Mesendoderm (in vitro differentiated cells): Measurements from ENCODE around the gene MAD1L1.
"Not testable (repeated sequence)": the region's sequence is repeated elsewhere in the genome, so short reads cannot be mapped to it uniquely, and the experiment has no call there.

Source experiments
- DNase-seq: peaks from one replicate; pipeline ENCODE4 v3.0.0; 2013
- H2AK5ac ChIP-seq: 2 replicates; pipeline ENCODE4 v1.6.1; 2013; ENCODE audit warnings: low read length, inconsistent platforms
- H2BK120ac ChIP-seq: 2 replicates; pipeline ENCODE4 v1.6.1; 2013; ENCODE audit warnings: low read depth, mild to moderate bottlenecking, low read length, moderate library complexity, mixed read lengths
- H2BK15ac ChIP-seq: replicated peaks from 2 replicates; pipeline ENCODE4 v1.6.1; 2013; ENCODE audit warnings: low read depth, mild to moderate bottlenecking, moderate library complexity
- H2BK5ac ChIP-seq: 2 replicates; pipeline ENCODE4 v1.6.1; 2013; ENCODE audit warnings: low read length, inconsistent platforms
- H3K18ac ChIP-seq: 2 replicates; pipeline ENCODE4 v1.6.1; 2013; ENCODE audit warnings: mild to moderate bottlenecking, low read length, mixed read lengths
- H3K23ac ChIP-seq: one replicate; pipeline ENCODE4 v1.6.1; 2013; ENCODE audit warnings: low read length
- H3K27ac ChIP-seq: 2 replicates; pipeline ENCODE4 v1.5.1; 2013; ENCODE audit warnings: low read depth, mild to moderate bottlenecking, inconsistent platforms, low read length, moderate library complexity
- H3K27me3 ChIP-seq: 2 replicates; pipeline ENCODE4 v1.6.1; 2013; ENCODE audit warnings: low read length, control low read depth, mild to moderate bottlenecking, inconsistent platforms; ENCODE audit not compliant: insufficient read depth, poor library complexity
- H3K36me3 ChIP-seq: 2 replicates; pipeline ENCODE4 v1.6.1; 2013; ENCODE audit warnings: low read length, inconsistent platforms; ENCODE audit not compliant: control insufficient read depth, insufficient read depth
- H3K4ac ChIP-seq: one replicate; pipeline ENCODE4 v1.6.1; 2013; ENCODE audit warnings: low read depth, mild to moderate bottlenecking, low read length, moderate library complexity
- H3K4me1 ChIP-seq: 2 replicates; pipeline ENCODE4 v1.6.1; 2013; ENCODE audit warnings: low read depth, low read length, inconsistent platforms; ENCODE audit not compliant: control insufficient read depth
- H3K4me2 ChIP-seq: 2 replicates; pipeline ENCODE4 v1.6.1; 2013; ENCODE audit warnings: low read length
- H3K4me3 ChIP-seq: 2 replicates; pipeline ENCODE4 v1.5.1; 2013; ENCODE audit warnings: mild to moderate bottlenecking, low read length
- H3K56ac ChIP-seq: one replicate; pipeline ENCODE4 v1.6.1; 2013; ENCODE audit warnings: low read length
- H3K79me1 ChIP-seq: 2 replicates; pipeline ENCODE4 v1.6.1; 2013; ENCODE audit warnings: low read length, inconsistent platforms
- H3K79me2 ChIP-seq: 2 replicates; pipeline ENCODE4 v1.6.1; 2013; ENCODE audit warnings: mild to moderate bottlenecking, low read length; ENCODE audit not compliant: control insufficient read depth, insufficient read depth
- H3K9ac ChIP-seq: 2 replicates; pipeline ENCODE4 v1.6.1; 2013; ENCODE audit warnings: low read length, inconsistent platforms
- H4K5ac ChIP-seq: one replicate; pipeline ENCODE4 v1.6.1; 2013; ENCODE audit warnings: low read length
- H4K8ac ChIP-seq: one replicate; pipeline ENCODE4 v1.6.1; 2013; ENCODE audit warnings: low read depth, mild to moderate bottlenecking, control low read depth, low read length, moderate library complexity
- WGBS: extraction: QIAGEN DNeasy Blood & Tissue Kit; methylation state at CpG from one replicate; pipeline ENCODE4 v1.1.7; 2013; ENCODE audit warnings: low lambda C conversion rate, missing lambda C conversion rate; ENCODE audit not compliant: insufficient coverage; ENCODE audit errors: extremely low coverage; 5-methylcytosine and 5-hydroxymethylcytosine counted together

MAD1L1 gene

GRCh38 chr7:2058246-2058645 lies 174.5 kb downstream of the MAD1L1 start:
- not testable (repeated sequence) for H3K27ac ChIP-seq, H2BK120ac ChIP-seq, H3K56ac ChIP-seq, H3K23ac ChIP-seq, H3K79me1 ChIP-seq, H3K27me3 ChIP-seq, DNase-seq, H2BK15ac ChIP-seq, H3K4me2 ChIP-seq, H2BK5ac ChIP-seq, H3K18ac ChIP-seq, H4K8ac ChIP-seq, H3K4me1 ChIP-seq, H3K36me3 ChIP-seq, H4K5ac ChIP-seq, H3K4me3 ChIP-seq, H3K4ac ChIP-seq, H3K9ac ChIP-seq, H2AK5ac ChIP-seq, H3K79me2 ChIP-seq
- WGBS = no CpG with 5 or more reads among the region's 13 CpGs

GRCh38 chr7:2055956-2056355 lies 176.8 kb downstream of the MAD1L1 start:
- Histone ChIP-seq H3K4me2 (no peak overlapping the region), H3K23ac (no peak overlapping the region), H3K4me1 (no peaks in the 10 kb centered on the region), H4K5ac (no peak overlapping the region), H3K79me1 (peaks cover 2% of the 10 kb centered on the region), H3K4me3 (no peak overlapping the region), H3K56ac (no peak overlapping the region), H3K36me3 (no peaks in the 10 kb centered on the region), H2BK5ac (no peak overlapping the region), H3K9ac (no peak overlapping the region), H3K4ac (no peak overlapping the region), H2AK5ac (no peak overlapping the region), H4K8ac (no peak overlapping the region), H3K79me2 (no peaks in the 10 kb centered on the region), H3K27me3 (no peaks in the 10 kb centered on the region), H3K27ac (no peak overlapping the region), H2BK120ac (no peak overlapping the region), H3K18ac (no peak overlapping the region), H2BK15ac (no peak overlapping the region)
- no CpG with 5 or more reads among the region's 11 CpGs for WGBS
- DNase-seq = no peak

- Histone ChIP-seq H3K4me3 (no peak overlapping the region), H3K36me3 (no peaks in the 10 kb centered on the region)
Observed at GRCh38 chr7:2054927-2055326, 177.8 kb downstream of the MAD1L1 start.

GRCh38 chr7:2053395-2053794 lies 179.3 kb downstream of the MAD1L1 start:
- H3K9ac ChIP-seq = no peak overlapping the region
- no peak overlapping the region for H2BK120ac ChIP-seq
- no peak overlapping the region for H3K27ac ChIP-seq
- no peak overlapping the region for H2AK5ac ChIP-seq
- no peak for DNase-seq
- H3K79me1 ChIP-seq = no peaks in the 10 kb centered on the region
- H3K27me3 ChIP-seq = no peaks in the 10 kb centered on the region
- no peaks in the 10 kb centered on the region for H3K79me2 ChIP-seq
- no peak overlapping the region for H4K8ac ChIP-seq
- H3K36me3 ChIP-seq = no peaks in the 10 kb centered on the region
- H2BK5ac ChIP-seq = no peak overlapping the region
- no peak overlapping the region for H3K4ac ChIP-seq
- H3K23ac ChIP-seq = no peak overlapping the region
- no peak overlapping the region for H4K5ac ChIP-seq
- H3K4me2 ChIP-seq = no peak overlapping the region
- H3K4me1 ChIP-seq = no peaks in the 10 kb centered on the region
- WGBS = no CpG with 5 or more reads among the region's 13 CpGs
- H3K4me3 ChIP-seq = no peak overlapping the region
- H3K18ac ChIP-seq = no peak overlapping the region
- H3K56ac ChIP-seq = no peak overlapping the region
- no peak overlapping the region for H2BK15ac ChIP-seq

More at GRCh38 chr7:2054927-2055326, 177.8 kb downstream of the MAD1L1 start:
- no peak for DNase-seq
- Histone ChIP-seq H3K79me2 (no peaks in the 10 kb centered on the region), H3K4ac (no peak overlapping the region), H3K27ac (no peak overlapping the region), H3K4me1 (no peaks in the 10 kb centered on the region), H4K8ac (no peak overlapping the region), H2BK15ac (no peak overlapping the region), H3K18ac (no peak overlapping the region), H3K79me1 (peaks cover 2% of the 10 kb centered on the region), H2BK5ac (no peak overlapping the region), H3K27me3 (no peaks in the 10 kb centered on the region), H3K4me2 (no peak overlapping the region), H2AK5ac (no peak overlapping the region), H3K23ac (no peak overlapping the region), H2BK120ac (no peak overlapping the region), H4K5ac (no peak overlapping the region), H3K56ac (no peak overlapping the region), H3K9ac (no peak overlapping the region)
- no CpG with 5 or more reads among the region's 17 CpGs for WGBS

GRCh38 chr7:2052657-2053048 lies 180.1 kb downstream of the MAD1L1 start:
- H2BK120ac ChIP-seq = no peak overlapping the region
- no peaks in the 10 kb centered on the region for H3K36me3 ChIP-seq
- no CpG with 5 or more reads among the region's 13 CpGs for WGBS
- no peak overlapping the region for H3K27ac ChIP-seq
- H3K4me3 ChIP-seq = no peak overlapping the region
- no peak overlapping the region for H2AK5ac ChIP-seq
- H3K79me2 ChIP-seq = no peaks in the 10 kb centered on the region
- H3K56ac ChIP-seq = no peak overlapping the region
- H3K79me1 ChIP-seq = peaks cover 4% of the 10 kb centered on the region
- H3K27me3 ChIP-seq = no peaks in the 10 kb centered on the region
- no peak overlapping the region for H3K18ac ChIP-seq
- no peak overlapping the region for H3K4me2 ChIP-seq
- no peak for DNase-seq
- no peak overlapping the region for H3K9ac ChIP-seq
- no peak overlapping the region for H2BK15ac ChIP-seq
- H2BK5ac ChIP-seq = no peak overlapping the region
- H3K4me1 ChIP-seq = no peaks in the 10 kb centered on the region
- H4K8ac ChIP-seq = no peak overlapping the region
- no peak overlapping the region for H3K4ac ChIP-seq
- H4K5ac ChIP-seq = no peak overlapping the region
- H3K23ac ChIP-seq = no peak overlapping the region
